Left ventricle myocardium superior (tissue), 1 donor: ENCODE data around the gene GMDS. TPM values are rescaled to one million over a fixed set of nuclear protein-coding genes. Genes with fewer than 3 reads are reported as not detected.
"Not testable (repeated sequence)": the region's sequence is repeated elsewhere in the genome, so short reads cannot be mapped to it uniquely, and the experiment has no call there.

Experiments
- ATAC-seq: fragments of 200-7000 bp; cut with Tn5 transposase; one replicate; pipeline ENCODE4 v1.9.1; 2020; ENCODE audit warnings: mild to moderate bottlenecking, moderate library complexity
- DNase-seq: peaks from one replicate; pipeline ENCODE4 v3.0.0-alpha.2; 2020
- intact Hi-C: fragments of 100-400 bp; cut with micrococcal nuclease; formaldehyde crosslinking; loops from one replicate; pipeline ENCODE4 v1.11.0; 2022
- total RNA-seq: library from RNA; stranded (reverse); fragmentation: NEBNext Ultra II Directional; extraction: Animal tissue kit (Norgen Biotek cat#: 25700); gene quantifications from one replicate; pipeline ENCODE4 v1.2.1, GENCODE V29; 2021
- donor health status: DM: no; HTN: yes; CAD: no; lungs with severe emphysema.

Gene GMDS
- total RNA-seq, 1 donor from 2014 or later = 6.4 TPM

DNA sequence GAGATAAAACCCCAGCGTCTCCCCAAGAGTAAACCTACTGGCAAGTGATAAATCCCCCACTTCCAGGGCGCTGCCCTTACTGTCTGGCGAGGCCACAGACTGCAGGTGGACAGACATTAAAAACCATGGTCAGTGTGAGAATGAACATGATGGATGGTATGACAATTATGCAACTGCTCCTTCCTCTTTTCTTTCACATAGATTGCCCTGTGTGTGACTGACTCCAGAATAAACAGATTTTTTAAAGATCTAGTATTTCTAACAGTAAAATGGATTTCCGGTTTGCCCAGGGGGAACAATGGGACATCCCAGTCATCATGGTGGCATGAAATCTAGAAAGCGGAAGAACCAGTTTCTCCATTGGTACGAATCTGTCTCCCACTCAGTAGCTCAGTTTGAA, 482.0 kb downstream of the GMDS start:
- ATAC-seq (no peak), DNase-seq (no peak)
- intact Hi-C loops = no loop called here

DNA sequence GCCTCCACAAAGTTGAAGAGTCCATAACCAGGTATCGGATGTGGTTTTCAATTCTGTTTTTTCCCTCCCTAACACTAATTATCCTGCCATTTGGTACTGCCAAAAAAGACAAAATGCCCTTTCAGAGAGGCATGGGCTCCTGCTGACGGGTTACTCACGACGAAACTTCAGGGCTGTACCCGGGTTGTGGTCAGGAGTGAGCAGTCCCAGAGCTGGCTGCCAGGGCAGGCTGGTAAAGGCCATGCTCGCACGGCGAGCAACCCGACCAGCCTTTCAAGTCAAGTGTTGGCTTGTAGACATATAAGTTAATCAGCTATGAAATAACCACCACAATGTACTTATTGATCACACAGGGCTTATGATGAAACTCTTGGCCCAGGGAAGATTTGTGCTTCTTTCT, 483.2 kb downstream of the GMDS start:
- no peak for DNase-seq
- intact Hi-C loops = no loop called here
- no peak for ATAC-seq

DNA sequence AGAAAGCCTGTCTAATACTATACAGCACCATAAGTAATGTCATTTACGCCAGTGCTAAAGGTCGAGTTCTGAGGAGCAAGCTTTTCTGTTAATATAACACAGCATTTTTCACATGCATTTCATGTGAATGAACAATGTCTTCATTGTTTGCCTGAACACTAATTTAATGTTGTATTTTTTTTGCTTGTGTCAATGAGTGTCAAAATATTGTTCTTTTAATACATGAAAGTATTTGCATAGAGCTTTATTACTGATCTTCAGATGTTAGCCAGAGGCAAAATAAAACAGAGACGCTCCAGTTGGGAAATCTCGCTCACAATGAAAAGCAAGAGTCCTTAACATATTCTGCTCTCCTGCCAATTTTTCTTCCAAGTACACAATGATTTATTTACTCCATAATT, 483.9 kb downstream of the GMDS start:
- no peak for DNase-seq
- intact Hi-C loops = no loop called here
- no peak for ATAC-seq

DNA sequence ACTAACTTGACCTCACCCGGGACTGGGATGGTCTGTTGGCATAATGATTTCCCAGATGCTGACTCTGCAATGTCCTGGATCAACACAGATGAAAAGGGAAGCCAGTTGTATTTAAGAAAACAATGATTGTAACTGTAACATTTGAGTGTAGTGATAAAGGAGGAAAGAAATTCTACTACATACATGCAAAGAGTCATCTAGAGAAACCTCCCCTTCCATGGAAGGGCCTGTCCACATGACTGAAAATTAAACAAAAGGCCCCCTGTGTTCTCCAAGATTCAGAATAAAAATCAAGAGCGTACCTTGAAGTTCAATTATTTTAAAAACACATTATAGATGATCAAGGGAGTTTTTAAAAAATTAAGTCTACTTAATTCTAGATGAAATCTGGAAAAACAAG, 484.5 kb downstream of the GMDS start:
- intact Hi-C loops = no loop called here
- ATAC-seq (no peak), DNase-seq (no peak)

DNA sequence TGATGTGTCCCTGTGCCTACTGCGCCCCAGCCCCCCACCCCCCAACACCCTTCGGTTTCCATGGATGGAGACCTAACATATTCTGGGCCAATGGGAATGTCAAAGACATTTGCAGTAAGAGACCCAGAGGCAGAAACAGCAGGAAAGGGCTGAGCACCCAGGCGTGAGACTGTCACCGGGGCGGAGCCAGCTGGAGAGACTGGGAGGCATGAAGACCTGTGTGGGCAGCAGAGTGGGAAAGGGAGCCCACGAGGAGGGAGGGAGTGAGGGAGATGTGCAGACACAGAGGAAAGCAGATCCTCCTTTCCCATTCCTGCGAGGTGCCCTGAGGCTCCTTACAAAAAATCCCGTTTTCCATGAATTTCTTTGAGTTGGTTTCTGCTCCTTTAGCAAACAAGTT, 485.5 kb downstream of the GMDS start:
- no peak for ATAC-seq
- DNase-seq = no peak
- intact Hi-C loops = no loop called here

DNA sequence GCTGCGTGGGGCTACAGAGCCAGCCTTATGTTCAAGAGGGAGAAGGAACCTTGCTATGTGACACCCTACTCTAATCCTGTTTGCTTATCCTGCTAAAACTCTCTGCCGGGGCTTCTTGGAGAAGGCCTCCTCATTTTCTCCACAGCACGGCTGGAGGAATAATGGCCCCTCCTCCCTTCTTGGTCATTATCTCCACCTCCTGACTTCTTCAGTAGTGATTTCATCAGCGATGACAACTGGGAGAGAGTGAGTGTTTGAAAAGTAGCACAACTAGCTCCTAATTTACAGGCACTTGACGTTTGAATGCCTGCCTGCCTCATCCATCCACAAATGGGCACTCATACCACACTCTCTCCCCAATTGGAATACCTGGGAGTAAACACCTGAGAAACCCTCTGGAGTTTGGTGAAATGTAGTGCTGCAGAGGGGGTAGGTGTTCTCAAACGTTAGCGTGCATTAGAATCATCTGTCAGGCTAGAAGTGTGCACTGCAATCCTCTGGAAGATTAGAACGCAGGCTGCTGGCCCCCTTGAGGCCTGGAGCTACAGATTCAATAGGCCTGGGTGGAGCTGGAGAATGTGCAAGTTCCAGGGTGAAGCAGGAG, 487.2 kb downstream of the GMDS start:
- ATAC-seq (no peak), DNase-seq (no peak)
- intact Hi-C loops = no loop called here

DNA sequence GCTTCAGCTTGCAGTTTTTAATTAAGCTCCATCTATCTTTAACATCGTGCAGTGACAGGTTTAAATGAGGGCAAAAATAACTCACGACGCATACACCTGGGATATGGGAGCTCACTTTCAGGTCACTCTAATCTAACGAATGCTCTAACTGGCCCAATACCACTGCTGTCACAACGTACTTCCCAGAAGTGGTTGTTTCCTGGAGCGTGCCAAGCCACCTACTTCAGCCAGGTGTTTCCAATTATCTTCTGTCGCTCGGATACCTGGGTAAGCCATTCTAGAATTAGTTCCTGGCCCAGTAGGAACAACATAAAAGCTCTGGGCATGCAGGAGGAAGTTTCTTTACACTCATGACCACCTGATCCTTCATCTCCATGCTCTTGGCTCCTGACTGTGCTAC, 488.3 kb downstream of the GMDS start:
- intact Hi-C loops = no loop called here
- no peak for DNase-seq
- no peak for ATAC-seq

DNA sequence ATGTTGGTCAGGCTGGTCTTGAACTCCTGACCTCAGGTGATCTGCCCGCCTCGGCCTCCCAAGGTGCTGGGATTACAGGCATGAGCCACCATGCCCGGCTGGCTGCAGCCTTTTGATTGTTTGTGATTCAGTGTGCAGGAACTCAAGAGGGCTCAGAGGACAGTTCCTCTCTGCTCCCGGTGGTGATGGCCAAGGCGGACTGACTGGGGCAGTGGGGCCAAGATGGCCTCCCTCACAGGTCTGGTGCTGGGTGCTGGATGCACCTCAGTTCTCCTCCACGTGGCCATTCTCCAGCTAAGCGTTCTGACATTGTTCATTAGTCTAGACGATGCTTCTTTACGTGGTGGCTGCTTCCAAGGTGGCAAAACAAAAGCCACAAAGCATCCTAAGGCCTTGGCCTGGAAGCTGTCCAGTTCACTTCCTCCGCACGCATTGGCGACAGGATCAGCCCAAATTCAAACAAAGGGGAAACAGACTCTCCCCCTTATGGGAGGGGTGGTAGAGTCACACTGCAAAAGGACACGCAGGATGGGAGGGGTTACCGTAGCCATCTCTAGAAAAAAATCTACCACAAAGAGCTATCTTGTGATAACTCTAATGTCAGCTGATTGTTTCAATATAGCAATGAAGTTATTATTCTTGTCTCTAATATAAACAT, 488.8 kb downstream of the GMDS start:
- ATAC-seq (peak; percentile 55), DNase-seq (no peak)
- intact Hi-C loops = no loop called here

DNA sequence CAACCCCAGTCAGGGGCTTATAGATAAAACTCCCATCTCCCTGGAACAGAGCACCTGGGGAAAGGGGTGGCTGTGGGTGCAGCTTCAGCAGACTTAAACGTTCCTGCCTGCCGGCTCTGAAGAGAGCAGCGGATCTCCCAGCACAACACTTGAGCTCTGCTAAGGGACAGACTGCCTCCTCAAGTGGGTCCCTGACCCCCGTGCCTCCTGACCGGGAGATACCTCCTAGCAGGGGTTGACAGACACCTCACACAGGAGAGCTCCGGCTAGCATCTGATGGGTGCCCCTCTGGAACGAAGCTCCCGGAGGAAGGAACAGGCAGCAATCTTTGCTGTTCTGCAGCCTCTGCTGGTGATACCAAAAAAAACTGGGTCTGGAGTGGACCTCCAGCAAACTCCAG, 494.3 kb downstream of the GMDS start:
- ATAC-seq, intact Hi-C loops, DNase-seq: not testable (repeated sequence)

DNA sequence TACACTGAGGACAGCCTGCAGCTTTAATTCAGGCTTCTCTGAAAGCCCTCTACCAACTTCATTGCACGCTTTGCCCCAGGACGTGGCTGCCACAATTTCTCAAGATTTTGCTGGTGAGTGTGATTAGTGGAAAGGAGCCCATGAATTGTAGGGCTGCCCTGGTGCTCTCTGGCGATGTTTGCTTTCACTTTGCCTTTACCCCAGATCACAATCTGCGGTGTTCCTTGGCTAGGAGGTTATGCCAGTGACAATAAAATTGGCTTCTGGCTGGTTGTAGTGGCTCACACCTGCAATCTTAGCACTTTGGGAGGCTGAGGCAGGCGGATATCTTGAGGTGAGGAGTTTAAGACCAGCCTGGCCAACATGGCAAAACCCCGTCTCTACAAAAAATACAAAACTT, 496.4 kb downstream of the GMDS start:
- intact Hi-C loops = no loop called here
- DNase-seq (no peak), ATAC-seq (no peak)

DNA sequence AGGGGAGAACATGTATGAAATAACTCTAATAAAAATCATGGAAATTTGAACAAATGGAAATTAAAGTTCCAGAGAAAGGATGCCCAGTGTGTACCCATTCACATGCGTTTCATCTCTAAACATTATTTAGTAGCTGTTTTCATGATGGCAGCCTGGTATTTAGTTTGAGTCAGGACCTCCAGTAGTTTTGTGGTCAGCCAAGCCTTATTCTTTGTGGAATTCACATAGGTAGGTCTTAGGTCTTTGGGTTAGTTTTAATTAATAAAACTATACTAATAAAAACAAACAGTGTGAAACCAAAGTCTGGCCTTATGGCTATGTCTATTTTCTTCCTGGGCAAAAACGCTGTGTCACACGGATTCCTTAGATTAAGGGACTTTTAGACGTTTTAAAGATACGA, 497.9 kb downstream of the GMDS start:
- ATAC-seq = no peak
- no peak for DNase-seq
- intact Hi-C loops = no loop called here

DNA sequence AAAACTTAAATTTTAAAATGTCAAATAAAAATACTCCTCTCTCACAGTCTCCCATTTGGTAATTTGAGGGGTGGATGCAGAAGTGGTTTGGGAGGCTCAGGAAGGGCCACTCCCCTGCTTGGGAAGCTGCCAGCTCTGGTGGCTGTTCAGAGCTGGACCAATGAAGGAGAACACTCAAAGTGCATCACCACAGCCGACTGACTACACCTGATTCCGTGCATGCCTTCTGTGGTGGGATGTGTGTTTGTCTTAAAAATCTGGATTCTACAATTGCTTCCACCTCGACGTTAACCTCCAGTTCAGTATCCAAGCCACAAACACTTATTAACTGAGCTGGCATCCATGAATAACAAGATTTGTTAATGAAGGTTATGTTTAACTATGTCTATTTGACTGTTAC, 498.4 kb downstream of the GMDS start:
- intact Hi-C loops = no loop called here

DNA sequence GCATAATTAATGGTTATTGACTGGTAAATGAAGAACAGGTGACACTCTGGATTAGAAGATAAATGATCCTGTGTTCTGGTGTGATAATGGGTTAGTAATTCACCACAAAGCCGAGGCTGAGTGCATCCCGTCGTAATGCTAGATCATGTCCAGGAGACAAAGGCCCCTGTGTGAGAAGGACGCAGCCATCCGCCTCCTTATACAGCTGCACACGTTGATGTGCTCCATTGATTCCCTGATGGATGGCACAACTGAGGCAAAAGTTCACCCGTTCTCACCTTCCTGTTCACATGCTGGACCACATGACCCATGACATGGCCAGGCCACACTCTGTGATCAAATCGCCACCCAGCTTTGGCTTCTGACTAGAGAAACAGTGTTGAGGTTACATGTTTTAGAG, 499.6 kb downstream of the GMDS start:
- intact Hi-C loops = no loop called here
- DNase-seq (no peak), ATAC-seq (no peak)

More for the DNA sequence above, 498.4 kb downstream of the GMDS start:
- ATAC-seq = no peak
- DNase-seq = no peak

DNA sequence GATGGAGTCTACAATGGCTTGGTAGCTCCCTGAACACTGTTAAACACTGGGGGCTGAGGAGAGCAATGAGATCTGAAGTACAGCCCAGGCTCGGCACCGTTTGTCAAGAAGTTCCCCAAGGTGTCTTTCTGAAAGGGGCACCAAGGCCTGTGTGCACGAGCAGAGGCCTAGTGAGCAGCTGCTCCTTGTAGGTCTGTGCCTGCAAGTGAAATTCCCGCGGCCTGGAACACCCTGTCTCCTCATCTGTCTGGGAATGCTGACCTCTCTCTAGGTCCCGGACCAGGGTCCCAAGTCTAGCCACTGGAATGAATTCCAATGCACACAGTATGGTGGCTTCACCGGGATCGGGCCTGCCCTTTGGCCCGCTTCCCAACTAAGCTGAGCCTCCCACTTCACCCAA, 500.9 kb downstream of the GMDS start:
- no peak for DNase-seq
- intact Hi-C loops = no loop called here
- no peak for ATAC-seq

DNA sequence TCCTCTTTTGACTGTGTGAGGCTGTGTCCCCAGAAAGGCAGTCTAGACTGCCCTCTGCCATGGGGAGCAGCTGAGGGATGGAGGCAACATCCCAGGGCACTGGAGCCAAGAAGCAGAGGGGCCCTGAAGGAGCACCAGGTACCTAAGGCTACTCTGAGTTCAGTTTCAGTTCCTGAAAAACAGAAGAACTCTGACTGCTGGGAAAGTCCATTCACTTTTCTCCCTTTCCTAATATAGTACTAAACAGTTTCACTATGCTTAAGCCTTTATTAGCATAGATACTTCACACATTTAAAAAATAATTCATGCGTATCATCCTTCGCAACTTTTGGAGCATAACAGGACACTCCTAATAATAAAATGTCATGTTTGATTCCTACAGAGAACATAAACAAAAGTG, 505.7 kb downstream of the GMDS start:
- intact Hi-C loops = no loop called here
- no peak for ATAC-seq
- no peak for DNase-seq

DNA sequence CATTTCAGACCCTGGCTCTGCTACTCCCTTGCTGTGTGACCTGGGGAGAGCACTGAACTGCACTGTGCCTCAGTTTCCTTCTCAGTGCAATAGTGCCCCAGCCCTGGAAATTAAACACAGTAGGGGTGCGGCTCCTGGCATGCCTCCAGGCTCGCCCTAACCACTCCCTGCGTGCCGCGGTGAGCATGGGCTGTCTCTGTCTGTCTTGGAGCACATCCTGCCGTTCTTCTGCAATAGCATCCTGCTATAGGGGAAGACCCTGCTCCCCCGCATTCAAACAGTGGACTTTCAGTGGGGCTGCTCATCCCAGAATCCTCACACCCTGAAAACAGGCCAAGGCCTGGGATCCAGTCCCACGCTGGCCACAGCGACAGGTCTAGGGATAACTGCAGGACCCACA, 506.2 kb downstream of the GMDS start:
- intact Hi-C loops = no loop called here
- DNase-seq (no peak), ATAC-seq (no peak)

DNA sequence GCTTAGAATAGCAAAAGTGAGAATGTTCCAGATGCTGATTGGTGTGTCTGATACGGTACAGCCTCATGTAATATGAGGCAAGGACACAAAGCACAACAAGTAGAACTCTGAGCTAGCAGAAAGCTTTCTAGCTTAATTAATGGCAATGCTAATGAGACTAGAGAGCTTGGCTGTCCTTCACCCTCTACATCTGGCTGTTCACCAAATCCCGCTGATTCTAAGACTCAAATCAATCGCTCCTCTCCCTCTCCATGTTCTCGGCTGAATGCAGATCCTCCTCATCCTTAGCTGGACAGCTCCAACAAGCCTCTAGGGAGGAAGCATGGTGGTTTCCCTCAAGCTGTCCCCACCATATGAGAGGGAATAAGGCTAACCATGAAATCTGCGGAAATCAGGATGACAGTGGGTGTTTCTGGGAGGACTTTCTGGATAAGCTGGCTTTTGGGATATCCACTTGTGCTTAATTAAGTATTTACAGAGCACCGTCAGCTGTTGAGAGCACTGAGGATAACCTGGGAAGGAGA, 506.8 kb downstream of the GMDS start:
- ATAC-seq (no peak), DNase-seq (no peak)
- intact Hi-C loops = no loop called here

DNA sequence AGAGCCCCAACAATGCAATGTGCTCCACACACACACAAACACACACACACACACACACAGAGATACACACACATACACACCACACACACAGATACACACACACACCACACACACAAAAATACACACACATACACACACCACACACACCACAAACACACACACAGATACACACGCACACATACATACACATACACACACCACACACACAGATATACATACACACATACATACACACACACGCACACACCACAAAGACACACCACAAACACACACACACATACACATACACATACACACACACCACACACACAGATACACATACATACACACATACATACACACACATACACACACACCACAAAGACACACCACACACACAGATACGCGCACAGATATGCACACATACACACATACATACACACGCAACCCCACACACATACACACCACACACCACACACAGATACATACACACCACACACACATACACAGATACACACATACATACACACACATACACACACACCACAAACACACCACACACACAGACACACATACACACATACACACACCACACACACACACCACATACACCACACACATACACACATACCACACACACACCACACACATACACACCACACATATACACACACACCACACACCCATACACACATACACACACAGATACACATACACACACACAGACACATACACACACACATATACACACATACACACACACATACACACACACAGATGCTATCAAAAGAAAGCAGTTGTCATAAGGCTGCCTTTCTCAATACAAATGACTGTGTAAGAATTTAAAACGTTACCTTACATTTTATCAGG, 507.7 kb downstream of the GMDS start:
- ATAC-seq = no peak
- DNase-seq = no peak
- intact Hi-C loops = no loop called here

DNA sequence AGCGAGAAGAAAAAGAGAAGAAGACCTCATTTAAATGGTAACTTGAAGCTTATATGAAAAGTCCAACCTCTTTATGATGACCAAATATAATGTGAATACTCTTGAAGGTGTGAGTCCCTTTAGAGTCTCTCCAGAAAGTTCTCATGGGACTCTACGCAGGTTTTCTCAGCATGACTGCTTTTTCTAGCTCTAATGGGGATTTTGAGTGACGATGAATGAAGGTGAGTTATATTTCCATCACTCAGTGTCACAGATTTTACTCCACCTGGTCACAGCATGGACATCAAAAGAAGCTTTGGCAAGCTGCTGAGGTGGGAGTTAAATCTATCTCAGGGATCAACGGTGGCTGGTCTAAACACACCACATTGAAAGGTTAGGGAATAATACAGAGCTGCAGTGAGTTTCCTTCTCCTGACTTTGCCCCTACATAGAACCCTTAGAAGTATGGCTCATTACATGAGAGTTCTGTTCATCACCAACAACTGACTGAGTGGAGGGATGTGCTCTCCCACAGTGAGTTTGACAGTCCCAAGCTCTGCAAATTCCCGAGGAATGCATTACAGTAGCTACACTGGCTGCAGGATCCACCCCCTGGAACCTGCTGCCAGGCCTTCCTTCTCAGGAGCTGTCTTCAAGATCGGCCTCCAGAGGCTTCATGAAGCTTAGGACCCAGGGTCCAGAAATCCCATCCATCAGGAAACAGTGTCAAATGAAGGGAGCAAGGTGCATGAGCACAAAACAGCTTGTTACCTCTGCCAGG, 508.9 kb downstream of the GMDS start:
- intact Hi-C loops = no loop called here
- DNase-seq = no peak
- no peak for ATAC-seq
